Neuron (in vitro differentiated cells): ENCODE data around the gene MTA3.
A peak's percentile ranks its signal among the peaks of the same experiment; 100 is the strongest.
"Not testable (repeated sequence)": the region's sequence is repeated elsewhere in the genome, so short reads cannot be mapped to it uniquely, and the experiment has no call there.

Experiments
- H2AFZ ChIP-seq: one replicate; pipeline ENCODE4 v1.6.1; 2013; ENCODE audit warnings: low read depth, mild to moderate bottlenecking, inconsistent platforms, low read length, moderate library complexity
- H3K27me3 ChIP-seq: one replicate; pipeline ENCODE4 v1.6.1; 2013; ENCODE audit warnings: low read length; ENCODE audit not compliant: insufficient read depth
- H3K36me3 ChIP-seq: one replicate; pipeline ENCODE4 v1.6.1; 2013; ENCODE audit warnings: low read length; ENCODE audit not compliant: insufficient read depth
- H3K4me1 ChIP-seq: one replicate; pipeline ENCODE4 v1.6.1; 2013; ENCODE audit warnings: low read length; ENCODE audit not compliant: insufficient read depth
- H3K4me3 ChIP-seq: 2 replicates; pipeline ENCODE4 v1.5.1; 2013; ENCODE audit warnings: mild to moderate bottlenecking, low read length, moderate library complexity
- H3K9me3 ChIP-seq: one replicate; pipeline ENCODE4 v1.6.1; 2013; ENCODE audit warnings: low read length

Gene MTA3

DNA sequence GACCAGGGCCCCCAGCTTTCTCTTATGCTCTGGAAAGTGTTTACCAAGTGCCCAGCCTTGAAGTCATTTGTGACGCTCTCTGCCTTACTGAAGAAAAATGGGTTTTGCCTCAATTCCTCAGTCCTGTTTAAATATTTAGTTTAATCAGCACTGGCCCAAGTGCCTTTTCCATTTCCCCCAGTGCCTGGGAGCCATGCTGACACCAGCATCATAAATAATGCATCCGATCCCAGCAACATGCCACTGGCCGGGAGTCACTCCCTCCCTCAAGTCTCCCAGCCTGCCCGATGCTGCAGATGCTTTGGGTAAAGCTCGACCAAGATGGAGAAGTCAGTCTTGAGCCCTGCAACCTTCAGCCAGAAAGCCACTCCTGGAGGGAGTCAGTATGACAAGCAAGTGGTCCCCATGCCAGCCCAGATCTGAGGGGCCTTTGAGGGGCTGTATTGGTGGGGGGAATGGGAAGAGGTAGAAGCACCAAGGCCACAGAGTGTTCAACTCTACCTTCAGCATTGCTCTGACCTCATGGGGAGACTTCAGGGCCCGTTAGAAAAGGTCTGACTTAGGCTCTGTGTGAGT, 12.0 kb upstream of the MTA3 start:
- Histone ChIP-seq H3K4me1 (no peaks in the 10 kb centered on the region), H3K9me3 (no peaks in the 10 kb centered on the region), H3K27me3 (no peaks in the 10 kb centered on the region), H3K4me3 (no peak overlapping the region), H3K36me3 (no peaks in the 10 kb centered on the region), H2AFZ (peak overlapping the region; percentile 13)

DNA sequence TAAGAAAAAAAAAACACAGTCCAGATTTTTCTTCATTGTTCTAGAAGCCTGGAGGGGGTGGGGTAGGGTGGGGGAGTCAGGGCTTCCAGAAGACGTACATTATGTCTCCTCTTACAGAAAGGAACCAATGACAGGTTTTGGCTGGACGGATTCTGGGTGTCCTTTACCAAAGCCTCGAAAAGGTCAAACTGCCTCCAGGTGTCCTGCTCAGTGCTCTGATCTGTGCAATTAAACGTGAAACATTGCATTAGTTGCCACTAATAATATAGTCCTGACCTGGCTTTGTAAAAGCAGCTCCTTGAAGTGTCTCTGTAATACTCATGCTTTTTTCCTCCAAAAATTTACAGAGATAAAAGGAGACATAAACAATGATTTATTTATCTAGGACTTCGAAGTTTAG, 11.1 kb upstream of the MTA3 start:
- Histone ChIP-seq H3K9me3 (no peaks in the 10 kb centered on the region), H2AFZ (no peak overlapping the region)

DNA sequence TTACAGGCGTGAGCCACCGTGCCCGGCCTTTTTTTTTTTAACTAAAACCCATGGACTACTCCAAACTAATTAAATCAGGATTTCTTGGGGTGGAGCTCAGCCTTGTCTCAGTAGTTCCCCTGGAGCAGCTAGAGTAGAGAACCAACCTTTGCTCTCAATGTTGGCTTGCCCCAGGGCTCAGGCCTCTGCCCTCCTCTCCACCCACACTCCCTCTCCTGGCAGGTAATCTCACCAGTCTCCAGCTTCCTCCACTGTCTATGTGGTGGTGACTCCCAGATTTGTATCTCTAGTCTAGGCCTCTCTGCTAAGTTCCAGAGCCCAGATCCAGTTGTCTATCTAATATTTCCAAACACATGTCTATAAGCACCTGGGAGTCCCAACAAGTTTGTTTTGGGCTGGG, 9.6 kb upstream of the MTA3 start:
- Histone ChIP-seq H2AFZ (no peak overlapping the region), H3K9me3 (no peaks in the 10 kb centered on the region), H3K4me3 (no peak overlapping the region), H3K27me3 (no peaks in the 10 kb centered on the region), H3K4me1 (no peaks in the 10 kb centered on the region), H3K36me3 (no peaks in the 10 kb centered on the region)

More for the DNA sequence above, 11.1 kb upstream of the MTA3 start:
- Histone ChIP-seq H3K36me3 (no peaks in the 10 kb centered on the region), H3K4me3 (no peak overlapping the region), H3K4me1 (no peaks in the 10 kb centered on the region), H3K27me3 (no peaks in the 10 kb centered on the region)

DNA sequence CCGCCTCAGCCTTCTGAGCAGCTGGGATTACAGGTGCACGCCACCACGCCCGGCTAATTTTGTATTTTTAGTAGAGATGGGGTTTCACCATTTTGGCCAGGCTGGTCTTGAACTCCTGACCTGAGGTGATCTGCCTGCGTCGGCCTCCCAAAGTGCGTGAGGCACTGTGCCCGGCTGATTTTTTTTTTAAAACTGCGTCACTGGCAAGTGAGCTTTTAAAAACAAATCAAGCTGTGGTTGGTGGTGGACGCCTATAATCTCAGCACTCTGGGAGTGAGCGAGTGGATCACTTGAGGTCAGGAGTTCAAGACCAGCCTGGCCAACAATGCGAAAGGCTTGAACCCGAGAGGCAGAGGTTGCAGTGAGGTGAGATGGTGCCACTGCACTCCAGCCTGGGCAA, 8.3 kb upstream of the MTA3 start:
- H3K4me1 ChIP-seq, H3K9me3 ChIP-seq, H3K27me3 ChIP-seq, H3K4me3 ChIP-seq, H3K36me3 ChIP-seq, H2AFZ ChIP-seq: not testable (repeated sequence)

DNA sequence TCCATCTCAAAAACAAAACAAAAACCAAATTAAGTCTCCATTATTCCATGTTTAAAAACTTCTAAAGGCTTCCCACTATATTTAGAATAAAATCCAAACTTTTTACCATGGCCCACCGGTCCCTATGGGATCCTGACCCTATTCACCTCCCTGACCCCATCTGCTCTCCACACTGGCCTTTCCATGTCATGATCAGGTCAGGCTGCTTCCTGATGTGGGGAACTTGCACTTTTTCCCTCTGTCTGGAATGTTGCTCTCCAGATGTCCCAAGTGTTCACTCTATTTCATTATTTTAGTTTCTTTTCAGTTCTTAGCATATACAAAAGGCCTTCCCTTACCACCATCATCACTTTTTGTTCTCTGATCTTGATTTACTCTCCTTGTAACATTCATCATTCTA, 7.5 kb upstream of the MTA3 start:
- H3K4me1 ChIP-seq: no peaks in the 10 kb centered on the region
- no peaks in the 10 kb centered on the region for H3K36me3 ChIP-seq
- no peaks in the 10 kb centered on the region for H3K9me3 ChIP-seq
- no peak overlapping the region for H2AFZ ChIP-seq
- no peak overlapping the region for H3K4me3 ChIP-seq
- H3K27me3 ChIP-seq: no peaks in the 10 kb centered on the region

DNA sequence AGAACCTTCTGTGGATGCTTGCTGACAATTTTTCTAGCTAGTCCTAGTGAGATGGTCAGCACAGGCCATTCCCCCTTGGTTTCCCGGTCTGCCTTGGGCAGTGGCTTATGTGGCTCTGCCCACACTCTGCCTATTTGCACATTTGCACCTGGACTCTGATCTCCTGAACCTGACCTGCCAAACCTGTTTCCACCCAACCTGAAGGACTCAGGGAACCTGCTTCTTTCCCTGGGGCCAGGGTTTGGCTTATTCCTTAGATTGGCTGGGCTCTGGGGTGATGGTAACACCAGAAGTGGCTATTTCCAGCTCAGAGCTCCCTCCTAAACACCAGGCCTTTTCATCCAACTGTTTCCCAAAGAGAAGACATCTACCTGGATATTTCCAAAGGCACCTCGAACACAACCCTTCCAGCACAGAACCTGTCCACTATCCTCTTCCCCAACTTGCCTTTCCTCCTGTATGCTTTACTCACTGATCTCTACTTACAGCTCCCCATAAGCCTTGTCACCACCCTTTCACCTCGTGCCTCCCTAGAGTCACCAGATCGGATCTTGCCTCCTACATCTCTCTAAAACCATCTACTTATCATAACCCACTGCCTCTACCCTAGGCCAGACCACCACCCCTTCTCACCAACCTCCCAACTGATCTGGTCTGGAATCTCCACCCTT, 5.8 kb upstream of the MTA3 start:
- Histone ChIP-seq H2AFZ (no peak overlapping the region), H3K4me1 (peaks cover 5% of the 10 kb centered on the region), H3K9me3 (no peaks in the 10 kb centered on the region), H3K4me3 (no peak overlapping the region), H3K27me3 (no peaks in the 10 kb centered on the region), H3K36me3 (no peaks in the 10 kb centered on the region)

DNA sequence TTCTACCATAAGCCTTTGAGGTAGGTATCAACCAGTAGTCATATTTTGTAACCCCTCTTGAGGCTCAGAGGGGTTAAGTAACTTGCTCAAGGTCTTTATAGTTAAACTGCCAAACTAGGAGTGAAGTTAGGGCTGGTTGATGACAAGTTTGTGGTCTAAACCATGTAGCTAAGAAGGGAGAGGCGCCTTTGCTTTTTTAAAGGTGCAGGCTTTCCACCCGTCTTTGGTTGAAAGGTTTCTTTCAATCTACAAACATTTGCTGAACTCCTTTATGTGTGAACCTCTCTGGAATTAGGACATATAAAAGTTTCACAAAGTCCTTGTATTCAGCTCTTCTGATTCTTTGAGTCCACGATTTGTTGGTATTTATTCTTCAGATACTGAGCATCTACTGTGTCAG, 2.4 kb upstream of the MTA3 start:
- Histone ChIP-seq H3K36me3 (no peaks in the 10 kb centered on the region), H2AFZ (no peak overlapping the region), H3K4me3 (no peak overlapping the region), H3K27me3 (no peaks in the 10 kb centered on the region), H3K9me3 (no peaks in the 10 kb centered on the region), H3K4me1 (peaks cover 15% of the 10 kb centered on the region)

DNA sequence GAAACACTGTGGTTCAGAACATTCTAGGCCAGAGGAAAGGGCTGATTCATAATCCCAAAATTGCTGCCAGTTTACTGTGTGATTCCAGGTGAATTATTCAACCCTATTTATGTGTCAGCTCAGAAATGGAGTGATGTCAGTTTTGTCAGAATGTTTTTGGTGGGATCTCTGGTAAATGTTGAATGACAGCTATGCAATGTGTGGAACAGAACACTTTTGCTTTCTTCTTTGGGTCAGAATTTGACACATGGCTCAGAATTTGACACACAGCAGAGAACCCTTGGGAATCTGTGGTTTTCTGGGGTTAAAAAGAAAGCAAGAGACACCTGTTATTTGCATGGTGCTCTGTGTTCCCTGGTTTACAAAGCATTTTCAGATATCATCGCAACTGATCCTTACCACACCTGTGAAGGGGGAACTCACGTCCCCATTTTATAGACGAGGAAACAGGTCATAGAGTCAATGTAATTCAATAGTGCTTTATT, 1.6 kb upstream of the MTA3 start:
- H3K27me3 ChIP-seq: no peaks in the 10 kb centered on the region
- no peaks in the 10 kb centered on the region for H3K36me3 ChIP-seq
- H3K9me3 ChIP-seq: no peaks in the 10 kb centered on the region
- peaks cover 15% of the 10 kb centered on the region for H3K4me1 ChIP-seq
- no peak overlapping the region for H3K4me3 ChIP-seq
- no peak overlapping the region for H2AFZ ChIP-seq

DNA sequence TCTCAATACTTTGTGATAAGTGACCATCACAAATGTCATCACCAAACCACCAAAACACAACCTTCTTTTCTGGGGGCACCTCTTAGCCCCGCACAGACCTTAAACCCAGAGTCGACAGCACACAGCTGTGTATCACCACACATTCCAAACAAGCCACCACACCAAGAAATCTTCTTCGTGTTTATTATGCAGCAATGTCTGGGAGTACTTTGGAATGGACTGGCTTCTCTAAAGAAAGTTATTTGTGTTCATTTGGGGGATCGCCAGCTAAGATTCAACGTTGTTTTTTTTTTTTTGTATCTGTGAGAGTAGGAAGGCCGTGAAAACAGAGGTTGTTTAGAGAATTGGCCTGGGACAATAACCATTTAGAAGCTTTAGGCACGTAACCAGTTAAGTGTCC, 1.1 kb upstream of the MTA3 start:
- peaks cover 2% of the 10 kb centered on the region for H3K36me3 ChIP-seq
- H3K4me1 ChIP-seq: peaks cover 15% of the 10 kb centered on the region
- no peaks in the 10 kb centered on the region for H3K27me3 ChIP-seq
- peak overlapping the region; percentile 71 for H3K4me3 ChIP-seq
- H2AFZ ChIP-seq: peak overlapping the region; percentile 18
- H3K9me3 ChIP-seq: no peaks in the 10 kb centered on the region

DNA sequence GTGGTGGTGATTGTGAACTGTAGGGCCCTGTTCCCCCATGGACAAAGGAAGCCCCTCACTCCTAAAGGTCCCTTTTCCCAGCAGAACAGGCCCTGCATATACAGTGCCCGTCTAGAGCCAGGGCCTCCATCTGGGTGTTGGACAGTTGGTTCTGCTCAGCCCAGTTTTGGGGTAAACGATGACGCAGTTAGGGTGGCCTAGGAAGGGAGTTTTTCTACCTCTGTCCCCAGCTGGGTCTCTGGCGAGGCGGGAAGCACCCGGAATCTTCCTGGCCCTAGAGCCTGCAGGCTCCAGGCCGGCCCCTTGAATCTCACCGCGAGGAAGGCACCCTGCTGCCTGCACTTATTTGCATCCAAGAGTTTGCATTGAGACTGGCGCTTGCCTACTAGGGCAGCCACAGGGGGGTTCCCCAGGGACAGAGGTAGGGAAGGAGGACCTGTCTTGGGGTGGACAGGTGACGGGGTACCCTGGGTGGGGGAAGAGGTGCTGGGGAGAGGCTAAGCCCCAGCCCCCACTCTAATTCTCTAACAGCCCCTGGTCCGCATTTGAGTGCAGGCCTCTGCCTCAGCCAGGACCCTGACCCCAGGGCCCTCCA, 529 bp upstream of the MTA3 start:
- Histone ChIP-seq H3K4me1 (peaks cover 15% of the 10 kb centered on the region), H3K27me3 (no peaks in the 10 kb centered on the region), H3K36me3 (peaks cover 6% of the 10 kb centered on the region), H2AFZ (peak overlapping the region; percentile 18), H3K9me3 (no peaks in the 10 kb centered on the region), H3K4me3 (peak overlapping the region; percentile 71)

DNA sequence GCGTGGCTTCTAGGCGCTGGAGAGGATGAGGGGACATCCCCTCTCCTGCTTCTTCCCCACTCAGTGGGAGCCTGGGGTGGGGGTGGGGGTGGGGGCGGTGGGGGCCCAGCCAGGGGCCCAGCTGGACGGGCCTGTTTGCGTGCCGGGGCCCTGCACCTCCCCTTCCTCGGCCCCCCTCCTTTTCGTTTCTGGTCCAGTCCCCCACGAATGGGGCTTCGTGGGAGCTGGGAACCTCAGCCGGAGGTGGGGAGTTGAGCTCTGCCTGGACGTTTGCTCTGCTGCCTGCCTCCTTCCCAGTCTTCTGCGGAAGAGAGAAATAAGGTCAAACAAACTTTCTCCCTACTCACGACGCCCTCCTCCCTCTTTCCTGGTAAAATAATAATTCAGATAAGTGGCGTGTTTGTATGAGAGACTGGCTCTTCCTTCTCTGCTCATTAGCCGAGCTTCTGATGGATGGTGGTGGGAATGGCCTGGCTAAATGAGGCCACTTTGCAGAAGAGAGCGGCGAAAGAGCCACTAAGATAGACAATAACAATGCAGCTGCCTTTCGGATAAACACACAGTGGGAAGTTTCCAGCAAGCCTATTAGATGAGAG, 782 bp downstream of the MTA3 start:
- Histone ChIP-seq H2AFZ (no peak overlapping the region), H3K4me3 (peak overlapping the region; percentile 71)

DNA sequence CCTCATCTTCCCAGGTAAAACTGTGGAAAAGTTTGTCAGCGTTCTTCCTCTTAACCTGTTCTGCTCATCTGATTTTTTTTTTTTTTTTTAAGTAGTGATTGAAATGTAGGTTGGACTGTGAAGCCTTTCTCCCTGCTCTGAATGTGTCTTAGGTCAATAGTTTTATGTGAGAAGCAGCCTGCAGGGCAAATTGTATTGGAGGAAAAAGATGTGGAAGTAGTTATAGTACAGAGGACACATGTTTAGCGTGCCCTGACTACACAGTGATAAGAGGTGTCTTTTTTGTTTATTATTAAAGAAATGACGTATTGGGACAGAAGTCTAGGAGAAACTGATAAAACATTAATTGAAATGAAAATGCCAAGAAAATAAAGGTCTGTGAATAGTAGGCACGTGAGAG, 1.5 kb downstream of the MTA3 start:
- Histone ChIP-seq H2AFZ (no peak overlapping the region), H3K4me3 (peak overlapping the region; percentile 71), H3K4me1 (peaks cover 15% of the 10 kb centered on the region), H3K36me3 (peaks cover 14% of the 10 kb centered on the region), H3K27me3 (no peaks in the 10 kb centered on the region), H3K9me3 (no peaks in the 10 kb centered on the region)

More for the DNA sequence above, 782 bp downstream of the MTA3 start:
- Histone ChIP-seq H3K4me1 (peaks cover 15% of the 10 kb centered on the region), H3K27me3 (no peaks in the 10 kb centered on the region), H3K36me3 (peaks cover 10% of the 10 kb centered on the region), H3K9me3 (no peaks in the 10 kb centered on the region)

DNA sequence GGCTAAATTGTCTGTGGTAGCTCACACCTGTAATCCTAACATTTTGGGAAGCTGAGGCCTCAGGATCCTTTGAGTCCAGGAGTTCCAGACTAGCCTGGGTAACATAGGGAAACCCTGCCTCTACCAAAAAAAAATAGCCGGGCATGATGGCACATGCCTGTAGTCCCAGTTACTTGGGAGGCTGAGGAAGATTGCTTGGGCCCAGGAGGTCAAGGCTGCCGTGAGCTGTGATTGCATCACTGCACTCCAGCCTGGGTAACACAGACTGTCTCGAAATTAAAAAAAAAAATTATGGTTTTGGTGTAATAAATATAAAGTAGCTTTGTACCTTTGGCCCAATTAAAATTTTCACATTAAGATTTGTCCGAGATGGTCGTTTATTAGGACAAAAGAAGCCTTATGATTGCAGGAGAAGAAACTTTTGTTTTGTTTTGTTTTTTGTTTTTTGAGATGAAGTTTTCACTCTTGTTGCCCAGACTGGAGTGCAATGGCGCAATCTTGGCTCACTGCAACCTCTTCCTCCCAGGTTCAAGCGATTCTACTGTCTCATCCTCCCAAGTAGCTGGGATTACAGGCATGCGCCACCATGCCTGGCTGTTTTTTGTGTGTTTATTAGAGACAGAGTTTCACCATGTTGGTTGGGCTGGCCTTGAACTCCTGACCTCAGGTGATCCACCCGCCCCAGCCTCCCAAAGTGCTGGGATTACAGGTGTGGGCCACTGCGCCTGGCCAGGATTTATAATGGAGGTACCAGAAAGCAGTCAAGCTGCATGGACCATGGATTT, 4.1 kb downstream of the MTA3 start:
- H3K27me3 ChIP-seq: no peaks in the 10 kb centered on the region
- H3K4me3 ChIP-seq: no peak overlapping the region
- H3K36me3 ChIP-seq: peaks cover 30% of the 10 kb centered on the region

More for the DNA sequence above, 4.1 kb downstream of the MTA3 start:
- Histone ChIP-seq H3K4me1 (peaks cover 12% of the 10 kb centered on the region), H3K9me3 (no peaks in the 10 kb centered on the region), H2AFZ (no peak overlapping the region)
